Measurements from ENCODE around the gene KLHDC7A.

The KLHDC7A gene

DNA sequence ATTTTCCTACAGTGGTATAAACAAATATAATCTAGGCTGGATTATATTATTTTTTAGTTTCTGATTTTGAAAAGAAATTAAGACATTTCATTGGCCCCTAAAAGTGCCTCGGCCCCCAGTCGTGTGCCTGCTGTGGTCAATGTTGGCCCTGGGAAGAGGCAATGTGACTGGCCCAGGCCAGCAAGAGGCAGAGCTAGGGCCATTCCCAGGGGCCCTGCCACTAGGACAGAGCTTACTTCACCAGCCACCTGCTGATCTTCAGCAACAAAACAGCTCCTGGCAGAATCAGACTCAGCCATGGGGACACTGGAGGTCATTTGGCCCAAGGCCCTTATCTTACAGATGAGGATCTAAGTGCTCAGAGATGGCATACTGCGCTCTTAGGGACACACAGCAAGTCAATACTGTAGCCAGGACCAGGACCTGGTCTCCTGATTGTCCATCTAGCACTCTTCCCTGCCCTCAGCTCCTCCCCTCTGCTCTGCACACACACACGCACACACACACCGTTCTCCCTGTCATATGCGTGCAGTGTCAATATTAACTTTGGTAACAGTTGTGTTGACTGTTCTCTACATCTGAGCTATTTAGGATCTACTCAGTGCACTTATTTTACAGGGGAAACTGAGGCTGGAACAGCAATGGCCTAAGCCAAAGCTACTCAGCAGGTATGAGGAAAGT, 16.6 kb upstream of the KLHDC7A start:
- H3K27ac ChIP-seq (ENCODE audit: insufficient read depth in 1 of 2, low read depth in 1 of 2, low read length in 2 of 2, poor library complexity in 1 of 2, severe bottlenecking in 2 of 2), result no peak overlapping the region
- no peaks in the 10 kb centered on the region for H3K9me3 ChIP-seq (ENCODE audit: control extremely low read depth in 1 of 5, control insufficient read depth in 4 of 5, insufficient read depth in 2 of 5, low read depth in 1 of 5, low read length in 4 of 5)
- no peaks in the 10 kb centered on the region for H3K4me1 ChIP-seq (ENCODE audit: control extremely low read depth in 1 of 4, control insufficient read depth in 4 of 4, insufficient read depth in 4 of 4, low read length in 3 of 4)
- H3K27me3 ChIP-seq (replicated peaks in 2 of 5; ENCODE audit: control insufficient read depth in 4 of 5, insufficient read depth in 5 of 5, low read length in 4 of 5), result peaks cover 0 to 34% (median 2%) of the 10 kb centered on the region in 5 experiments
- H3K36me3 ChIP-seq (ENCODE audit: control insufficient read depth in 4 of 4, insufficient read depth in 4 of 4, low read length in 3 of 4), result no peaks in the 10 kb centered on the region
- ChIA-PET CTCF (no interaction called here), POLR2A (no interaction called here)
- DNase-seq, result no peak
- no peak overlapping the region for H3K4me3 ChIP-seq (ENCODE audit: control insufficient read depth in 1 of 7, extremely low read depth in 1 of 7, insufficient read depth in 4 of 7, low read depth in 2 of 7, low read length in 6 of 7)
- WGBS (ENCODE audit: insufficient coverage), result 91% methylated on average over 3 of the region's 6 CpGs

DNA sequence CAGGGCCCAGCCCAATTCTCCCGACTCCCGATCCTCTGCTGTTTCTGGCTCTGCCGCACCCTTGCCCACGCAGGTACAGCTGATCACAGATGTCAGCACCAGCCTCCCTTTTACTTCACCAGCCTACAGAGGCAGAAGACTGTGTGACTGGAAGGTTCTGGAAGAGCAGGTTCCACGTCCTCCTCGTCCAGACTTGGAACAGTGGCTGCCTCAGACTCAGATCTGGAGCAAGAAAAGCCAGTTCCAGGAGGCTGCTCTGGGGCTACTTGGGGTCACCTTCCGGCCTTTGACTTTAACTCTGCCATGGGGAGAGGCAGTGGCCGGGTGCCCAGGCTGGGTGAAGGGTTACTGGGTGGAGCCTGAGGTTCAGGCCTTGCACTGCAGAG, 16.1 kb upstream of the KLHDC7A start:
- H3K4me1 ChIP-seq (ENCODE audit: control extremely low read depth in 1 of 4, control insufficient read depth in 4 of 4, insufficient read depth in 4 of 4, low read length in 3 of 4), result no peaks in the 10 kb centered on the region
- POLR2A ChIA-PET, result no interaction called here
- no peaks in the 10 kb centered on the region for H3K36me3 ChIP-seq (ENCODE audit: control insufficient read depth in 4 of 4, insufficient read depth in 4 of 4, low read length in 3 of 4)
- peaks cover 0 to 36% (median 2%) of the 10 kb centered on the region in 5 experiments for H3K27me3 ChIP-seq (replicated peaks in 2 of 5; ENCODE audit: control insufficient read depth in 4 of 5, insufficient read depth in 5 of 5, low read length in 4 of 5)
- H3K9me3 ChIP-seq (ENCODE audit: control extremely low read depth in 1 of 5, control insufficient read depth in 4 of 5, insufficient read depth in 2 of 5, low read depth in 1 of 5, low read length in 4 of 5), result no peaks in the 10 kb centered on the region
- H3K27ac ChIP-seq (ENCODE audit: insufficient read depth in 1 of 2, low read depth in 1 of 2, low read length in 2 of 2, poor library complexity in 1 of 2, severe bottlenecking in 2 of 2), result no peak overlapping the region
- WGBS (ENCODE audit: insufficient coverage), result 64% methylated on average over 3 of the region's 8 CpGs
- CTCF ChIA-PET, result no interaction called here
- H3K4me3 ChIP-seq (ENCODE audit: control insufficient read depth in 1 of 7, extremely low read depth in 1 of 7, insufficient read depth in 4 of 7, low read depth in 2 of 7, low read length in 6 of 7), result no peak overlapping the region
- no peak for DNase-seq

GRCh38 chr1:18466676-18467075, 14.1 kb upstream of the KLHDC7A start:
- WGBS (ENCODE audit: insufficient coverage), result 73% methylated on average over 7 of the region's 7 CpGs
- no peak overlapping the region for H3K4me3 ChIP-seq (ENCODE audit: control insufficient read depth in 1 of 7, extremely low read depth in 1 of 7, insufficient read depth in 4 of 7, low read depth in 2 of 7, low read length in 6 of 7)
- peaks cover 0 to 26% (median 2%) of the 10 kb centered on the region in 5 experiments for H3K27me3 ChIP-seq (replicated peaks in 2 of 5; ENCODE audit: control insufficient read depth in 4 of 5, insufficient read depth in 5 of 5, low read length in 4 of 5)
- ChIA-PET CTCF (no interaction called here), POLR2A (no interaction called here)
- no peaks in the 10 kb centered on the region for H3K9me3 ChIP-seq (ENCODE audit: control extremely low read depth in 1 of 5, control insufficient read depth in 4 of 5, insufficient read depth in 2 of 5, low read depth in 1 of 5, low read length in 4 of 5)
- H3K36me3 ChIP-seq (ENCODE audit: control insufficient read depth in 4 of 4, insufficient read depth in 4 of 4, low read length in 3 of 4), result no peaks in the 10 kb centered on the region
- no peak for DNase-seq
- no peaks in the 10 kb centered on the region for H3K4me1 ChIP-seq (ENCODE audit: control extremely low read depth in 1 of 4, control insufficient read depth in 4 of 4, insufficient read depth in 4 of 4, low read length in 3 of 4)
- no peak overlapping the region for H3K27ac ChIP-seq (ENCODE audit: insufficient read depth in 1 of 2, low read depth in 1 of 2, low read length in 2 of 2, poor library complexity in 1 of 2, severe bottlenecking in 2 of 2)

DNA sequence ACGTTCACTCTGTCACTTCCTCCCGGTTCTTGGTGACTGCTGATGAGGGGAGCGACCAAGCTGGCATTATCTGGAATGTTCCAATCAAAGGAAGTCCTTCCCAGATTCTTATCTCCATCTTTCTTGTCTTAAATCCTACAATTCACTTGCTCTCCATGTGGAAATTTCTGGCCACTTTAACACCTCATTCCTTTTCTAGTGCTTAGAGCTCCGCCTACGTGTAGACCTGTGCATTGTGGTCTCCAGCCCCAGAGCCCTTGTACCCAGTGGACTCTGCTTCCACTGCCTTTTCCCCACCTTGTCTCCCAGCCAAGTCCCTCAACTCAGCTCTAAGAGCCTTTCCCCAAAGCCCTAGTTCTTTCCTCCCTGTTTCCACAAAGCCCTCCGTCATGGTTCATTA, 12.2 kb upstream of the KLHDC7A start:
- no peaks in the 10 kb centered on the region for H3K4me1 ChIP-seq (ENCODE audit: control extremely low read depth in 1 of 4, control insufficient read depth in 4 of 4, insufficient read depth in 4 of 4, low read length in 3 of 4)
- no peaks in the 10 kb centered on the region for H3K9me3 ChIP-seq (ENCODE audit: control extremely low read depth in 1 of 5, control insufficient read depth in 4 of 5, insufficient read depth in 2 of 5, low read depth in 1 of 5, low read length in 4 of 5)
- H3K27me3 ChIP-seq (replicated peaks in 2 of 5; ENCODE audit: control insufficient read depth in 4 of 5, insufficient read depth in 5 of 5, low read length in 4 of 5), result peaks cover 0 to 26% (median 2%) of the 10 kb centered on the region in 5 experiments
- no peaks in the 10 kb centered on the region for H3K36me3 ChIP-seq (ENCODE audit: control insufficient read depth in 4 of 4, insufficient read depth in 4 of 4, low read length in 3 of 4)
- no peak for DNase-seq
- 67% methylated on average over 5 of the region's 6 CpGs for WGBS (ENCODE audit: insufficient coverage)
- no peak overlapping the region for H3K4me3 ChIP-seq (ENCODE audit: control insufficient read depth in 1 of 7, extremely low read depth in 1 of 7, insufficient read depth in 4 of 7, low read depth in 2 of 7, low read length in 6 of 7)
- CTCF ChIA-PET, result no interaction called here
- H3K27ac ChIP-seq (ENCODE audit: insufficient read depth in 1 of 2, low read depth in 1 of 2, low read length in 2 of 2, poor library complexity in 1 of 2, severe bottlenecking in 2 of 2), result no peak overlapping the region
- POLR2A ChIA-PET, result no interaction called here

- H3K9me3 ChIP-seq (ENCODE audit: control extremely low read depth in 1 of 5, control insufficient read depth in 4 of 5, insufficient read depth in 2 of 5, low read depth in 1 of 5, low read length in 4 of 5), result no peaks in the 10 kb centered on the region
- CTCF ChIA-PET, result no interaction called here
Observed at GRCh38 chr1:18469514-18469913, 11.2 kb upstream of the KLHDC7A start.

GRCh38 chr1:18470671-18471355, 9.9 kb upstream of the KLHDC7A start:
- Histone ChIP-seq H3K36me3 (ENCODE audit: control insufficient read depth in 4 of 4, insufficient read depth in 4 of 4, low read length in 3 of 4) (no peaks in the 10 kb centered on the region), H3K4me3 (ENCODE audit: control insufficient read depth in 1 of 7, extremely low read depth in 1 of 7, insufficient read depth in 4 of 7, low read depth in 2 of 7, low read length in 6 of 7) (no peak overlapping the region), H3K9me3 (ENCODE audit: control extremely low read depth in 1 of 5, control insufficient read depth in 4 of 5, insufficient read depth in 2 of 5, low read depth in 1 of 5, low read length in 4 of 5) (no peaks in the 10 kb centered on the region), H3K27ac (ENCODE audit: insufficient read depth in 1 of 2, low read depth in 1 of 2, low read length in 2 of 2, poor library complexity in 1 of 2, severe bottlenecking in 2 of 2) (no peak overlapping the region), H3K27me3 (replicated peaks in 2 of 5; ENCODE audit: control insufficient read depth in 4 of 5, insufficient read depth in 5 of 5, low read length in 4 of 5) (peaks cover 0 to 31% (median 4%) of the 10 kb centered on the region in 5 experiments), H3K4me1 (ENCODE audit: control extremely low read depth in 1 of 4, control insufficient read depth in 4 of 4, insufficient read depth in 4 of 4, low read length in 3 of 4) (no peaks in the 10 kb centered on the region)
- WGBS (ENCODE audit: insufficient coverage), result 69% methylated on average over 12 of the region's 12 CpGs
- POLR2A ChIA-PET, result no interaction called here
- no peak for DNase-seq
- CTCF ChIA-PET, result no interaction called here

More at GRCh38 chr1:18469514-18469913, 11.2 kb upstream of the KLHDC7A start:
- no peak overlapping the region for H3K27ac ChIP-seq (ENCODE audit: insufficient read depth in 1 of 2, low read depth in 1 of 2, low read length in 2 of 2, poor library complexity in 1 of 2, severe bottlenecking in 2 of 2)
- H3K4me3 ChIP-seq (ENCODE audit: control insufficient read depth in 1 of 7, extremely low read depth in 1 of 7, insufficient read depth in 4 of 7, low read depth in 2 of 7, low read length in 6 of 7), result no peak overlapping the region
- DNase-seq, result no peak
- POLR2A ChIA-PET, result no interaction called here
- H3K27me3 ChIP-seq (replicated peaks in 2 of 5; ENCODE audit: control insufficient read depth in 4 of 5, insufficient read depth in 5 of 5, low read length in 4 of 5), result peaks cover 0 to 28% (median 4%) of the 10 kb centered on the region in 5 experiments
- H3K36me3 ChIP-seq (ENCODE audit: control insufficient read depth in 4 of 4, insufficient read depth in 4 of 4, low read length in 3 of 4), result no peaks in the 10 kb centered on the region
- H3K4me1 ChIP-seq (ENCODE audit: control extremely low read depth in 1 of 4, control insufficient read depth in 4 of 4, insufficient read depth in 4 of 4, low read length in 3 of 4), result no peaks in the 10 kb centered on the region
- WGBS (ENCODE audit: insufficient coverage), result 59% methylated on average over 8 of the region's 8 CpGs

- WGBS (ENCODE audit: insufficient coverage), result 79% methylated on average over 9 of the region's 11 CpGs
- Histone ChIP-seq H3K27me3 (replicated peaks in 2 of 5; ENCODE audit: control insufficient read depth in 4 of 5, insufficient read depth in 5 of 5, low read length in 4 of 5) (peaks cover 0 to 25% (median 4%) of the 10 kb centered on the region in 5 experiments), H3K36me3 (ENCODE audit: control insufficient read depth in 4 of 4, insufficient read depth in 4 of 4, low read length in 3 of 4) (no peaks in the 10 kb centered on the region), H3K9me3 (ENCODE audit: control extremely low read depth in 1 of 5, control insufficient read depth in 4 of 5, insufficient read depth in 2 of 5, low read depth in 1 of 5, low read length in 4 of 5) (no peaks in the 10 kb centered on the region), H3K4me1 (ENCODE audit: control extremely low read depth in 1 of 4, control insufficient read depth in 4 of 4, insufficient read depth in 4 of 4, low read length in 3 of 4) (no peaks in the 10 kb centered on the region), H3K27ac (ENCODE audit: insufficient read depth in 1 of 2, low read depth in 1 of 2, low read length in 2 of 2, poor library complexity in 1 of 2, severe bottlenecking in 2 of 2) (no peak overlapping the region), H3K4me3 (ENCODE audit: control insufficient read depth in 1 of 7, extremely low read depth in 1 of 7, insufficient read depth in 4 of 7, low read depth in 2 of 7, low read length in 6 of 7) (no peak overlapping the region)
- ChIA-PET POLR2A (no interaction called here), CTCF (no interaction called here)
- DNase-seq, result no peak
Observed at GRCh38 chr1:18473195-18473815, 7.4 kb upstream of the KLHDC7A start.
